IgD-negative memory B cell (primary cell): ENCODE data around the gene PRKCA. TPM values are rescaled to one million over a fixed set of nuclear protein-coding genes. Genes with fewer than 3 reads are reported as not detected.
"Not testable (repeated sequence)": the region's sequence is repeated elsewhere in the genome, so short reads cannot be mapped to it uniquely, and the experiment has no call there.

Experiments
- H3K27ac Mint-ChIP-seq, 3 donors: one replicate each; pipeline ENCODE4 v1.8.0; 2020 to 2022; ENCODE audit warnings: mild to moderate bottlenecking in 3 of 3, mixed read lengths in 3 of 3, moderate library complexity in 1 of 3
- H3K27me3 Mint-ChIP-seq: one replicate; pipeline ENCODE4 v1.8.0; 2021; ENCODE audit warnings: mixed read lengths
- H3K36me3 Mint-ChIP-seq: one replicate; pipeline ENCODE4 v1.8.0; 2020; ENCODE audit warnings: mild to moderate bottlenecking, mixed read lengths
- H3K4me1 Mint-ChIP-seq, 3 donors: one replicate each; pipeline ENCODE4 v1.8.0; 2020 to 2022; ENCODE audit warnings: mixed read lengths in 3 of 3, mild to moderate bottlenecking in 1 of 3
- H3K4me3 Mint-ChIP-seq, 4 donors: one replicate each; pipeline ENCODE4 v1.8.0; 2020 to 2022; ENCODE audit warnings: mild to moderate bottlenecking in 4 of 4, mixed read lengths in 4 of 4, moderate library complexity in 3 of 4
- H3K9me3 Mint-ChIP-seq, 3 donors: one replicate each; pipeline ENCODE4 v1.8.0; 2020 to 2021; ENCODE audit warnings: mixed read lengths in 3 of 3, mild to moderate bottlenecking in 1 of 3
- polyA plus RNA-seq: library from polyadenylated mRNA; unstranded; fragments of 300-500 nt; fragmentation: Illumina TruSeq; gene quantifications from one replicate; pipeline ENCODE4 v1.2.3, GENCODE V29; 2021

Gene PRKCA
- polyA plus RNA-seq, 1 donor from 2014 or later: 0.14 TPM

GRCh38 chr17:66445229-66445628 lies 142.8 kb downstream of the PRKCA start:
- Mint-ChIP-seq H3K36me3 (no peaks in the 10 kb centered on the region), H3K4me3 (no peak overlapping the region), H3K27me3 (peaks cover 10% of the 10 kb centered on the region), H3K27ac (no peak overlapping the region), H3K4me1 (peaks cover 15 to 27% (median 25%) of the 10 kb centered on the region in 3 donors), H3K9me3 (no peaks in the 10 kb centered on the region)

GRCh38 chr17:66446419-66446818 lies 144.0 kb downstream of the PRKCA start:
- Mint-ChIP-seq H3K9me3 (no peaks in the 10 kb centered on the region), H3K36me3 (no peaks in the 10 kb centered on the region), H3K27me3 (peaks cover 13% of the 10 kb centered on the region), H3K4me3 (peak overlapping the region in 1 of 4 donors; percentile 29), H3K4me1 (peaks cover 11 to 21% (median 20%) of the 10 kb centered on the region in 3 donors), H3K27ac (no peak overlapping the region)

- peaks cover 14% of the 10 kb centered on the region for H3K27me3 Mint-ChIP-seq
- H3K4me1 Mint-ChIP-seq: peaks cover 7 to 15% (median 13%) of the 10 kb centered on the region in 3 donors
- H3K9me3 Mint-ChIP-seq: no peaks in the 10 kb centered on the region
- H3K4me3 Mint-ChIP-seq: no peak overlapping the region
- no peaks in the 10 kb centered on the region for H3K36me3 Mint-ChIP-seq
- H3K27ac Mint-ChIP-seq: no peak overlapping the region
Measured at GRCh38 chr17:66447159-66447558, 144.7 kb downstream of the PRKCA start.

- Mint-ChIP-seq H3K27ac (no peak overlapping the region), H3K4me1 (peaks cover 2 to 7% (median 3%) of the 10 kb centered on the region in 3 donors), H3K9me3 (no peaks in the 10 kb centered on the region), H3K27me3 (peaks cover 8% of the 10 kb centered on the region), H3K36me3 (no peaks in the 10 kb centered on the region), H3K4me3 (no peak overlapping the region)
Measured at GRCh38 chr17:66448026-66448639, 145.7 kb downstream of the PRKCA start.

- Mint-ChIP-seq H3K27me3 (peaks cover 6% of the 10 kb centered on the region), H3K36me3 (no peaks in the 10 kb centered on the region), H3K9me3 (no peaks in the 10 kb centered on the region), H3K4me3 (no peak overlapping the region), H3K4me1 (no peaks in the 10 kb centered on the region), H3K27ac (no peak overlapping the region)
Measured at GRCh38 chr17:66449418-66449977, 147.1 kb downstream of the PRKCA start.

- Mint-ChIP-seq H3K27me3 (peaks cover 6% of the 10 kb centered on the region), H3K36me3 (no peaks in the 10 kb centered on the region), H3K9me3 (no peaks in the 10 kb centered on the region), H3K4me3 (no peak overlapping the region), H3K4me1 (no peaks in the 10 kb centered on the region), H3K27ac (no peak overlapping the region)
Measured at GRCh38 chr17:66450008-66450851, 147.8 kb downstream of the PRKCA start.

- no peaks in the 10 kb centered on the region for H3K9me3 Mint-ChIP-seq
- H3K36me3 Mint-ChIP-seq: no peaks in the 10 kb centered on the region
- H3K4me3 Mint-ChIP-seq: no peak overlapping the region
- no peak overlapping the region for H3K27ac Mint-ChIP-seq
- no peaks in the 10 kb centered on the region for H3K4me1 Mint-ChIP-seq
- peaks cover 6% of the 10 kb centered on the region for H3K27me3 Mint-ChIP-seq
Measured at GRCh38 chr17:66450852-66451158, 148.4 kb downstream of the PRKCA start.

GRCh38 chr17:66451188-66452149 lies 149.1 kb downstream of the PRKCA start:
- Mint-ChIP-seq H3K4me3 (no peak overlapping the region), H3K9me3 (no peaks in the 10 kb centered on the region), H3K27ac (no peak overlapping the region)

GRCh38 chr17:66455060-66455459 lies 152.6 kb downstream of the PRKCA start:
- H3K4me3 Mint-ChIP-seq: no peak overlapping the region
- H3K36me3 Mint-ChIP-seq: no peaks in the 10 kb centered on the region
- no peak overlapping the region for H3K27ac Mint-ChIP-seq
- peaks cover 2 to 9% (median 3%) of the 10 kb centered on the region in 3 donors for H3K9me3 Mint-ChIP-seq
- no peaks in the 10 kb centered on the region for H3K4me1 Mint-ChIP-seq
- peaks cover 3% of the 10 kb centered on the region for H3K27me3 Mint-ChIP-seq

More at GRCh38 chr17:66451188-66452149, 149.1 kb downstream of the PRKCA start:
- no peaks in the 10 kb centered on the region for H3K36me3 Mint-ChIP-seq
- H3K4me1 Mint-ChIP-seq: no peaks in the 10 kb centered on the region
- H3K27me3 Mint-ChIP-seq: peaks cover 6% of the 10 kb centered on the region

GRCh38 chr17:66457499-66457898 lies 155.1 kb downstream of the PRKCA start:
- H3K4me3 Mint-ChIP-seq, H3K27me3 Mint-ChIP-seq, H3K9me3 Mint-ChIP-seq, H3K4me1 Mint-ChIP-seq, H3K27ac Mint-ChIP-seq, H3K36me3 Mint-ChIP-seq: not testable (repeated sequence)

GRCh38 chr17:66458782-66459181 lies 156.4 kb downstream of the PRKCA start:
- no peak overlapping the region for H3K27ac Mint-ChIP-seq
- H3K4me1 Mint-ChIP-seq: no peaks in the 10 kb centered on the region
- no peak overlapping the region for H3K4me3 Mint-ChIP-seq
- H3K9me3 Mint-ChIP-seq: peaks cover 2 to 9% (median 3%) of the 10 kb centered on the region in 3 donors
- no peaks in the 10 kb centered on the region for H3K27me3 Mint-ChIP-seq
- H3K36me3 Mint-ChIP-seq: peaks cover 2% of the 10 kb centered on the region

GRCh38 chr17:66459811-66460270 lies 157.4 kb downstream of the PRKCA start:
- Mint-ChIP-seq H3K27ac (no peak overlapping the region), H3K36me3 (peaks cover 2% of the 10 kb centered on the region), H3K9me3 (peaks cover 2 to 9% (median 3%) of the 10 kb centered on the region in 3 donors), H3K4me1 (no peaks in the 10 kb centered on the region), H3K27me3 (no peaks in the 10 kb centered on the region), H3K4me3 (no peak overlapping the region)

- peaks cover 2% of the 10 kb centered on the region for H3K36me3 Mint-ChIP-seq
- no peaks in the 10 kb centered on the region for H3K27me3 Mint-ChIP-seq
- H3K4me1 Mint-ChIP-seq: no peaks in the 10 kb centered on the region
- no peak overlapping the region for H3K27ac Mint-ChIP-seq
- H3K4me3 Mint-ChIP-seq: no peak overlapping the region
- peaks cover 2 to 9% (median 3%) of the 10 kb centered on the region in 3 donors for H3K9me3 Mint-ChIP-seq
Measured at GRCh38 chr17:66460558-66460957, 158.1 kb downstream of the PRKCA start.

GRCh38 chr17:66461343-66461995 lies 159.1 kb downstream of the PRKCA start:
- Mint-ChIP-seq H3K27ac (peak overlapping the region in 1 of 3 donors; percentile 20), H3K36me3 (peaks cover 2% of the 10 kb centered on the region), H3K27me3 (no peaks in the 10 kb centered on the region), H3K9me3 (peaks cover 2 to 9% (median 3%) of the 10 kb centered on the region in 3 donors), H3K4me3 (no peak overlapping the region), H3K4me1 (no peaks in the 10 kb centered on the region)
